GM18861 (cell line): Measurements from ENCODE around the gene SRRM1.
"Not testable (repeated sequence)": the region's sequence is repeated elsewhere in the genome, so short reads cannot be mapped to it uniquely, and the experiment has no call there.

Experiments used
- ATAC-seq: cut with Tn5 transposase; IDR thresholded peaks from one replicate; pipeline ENCODE4 v1.9.1; 2021; ENCODE audit not compliant: unreplicated experiment

Gene SRRM1

DNA sequence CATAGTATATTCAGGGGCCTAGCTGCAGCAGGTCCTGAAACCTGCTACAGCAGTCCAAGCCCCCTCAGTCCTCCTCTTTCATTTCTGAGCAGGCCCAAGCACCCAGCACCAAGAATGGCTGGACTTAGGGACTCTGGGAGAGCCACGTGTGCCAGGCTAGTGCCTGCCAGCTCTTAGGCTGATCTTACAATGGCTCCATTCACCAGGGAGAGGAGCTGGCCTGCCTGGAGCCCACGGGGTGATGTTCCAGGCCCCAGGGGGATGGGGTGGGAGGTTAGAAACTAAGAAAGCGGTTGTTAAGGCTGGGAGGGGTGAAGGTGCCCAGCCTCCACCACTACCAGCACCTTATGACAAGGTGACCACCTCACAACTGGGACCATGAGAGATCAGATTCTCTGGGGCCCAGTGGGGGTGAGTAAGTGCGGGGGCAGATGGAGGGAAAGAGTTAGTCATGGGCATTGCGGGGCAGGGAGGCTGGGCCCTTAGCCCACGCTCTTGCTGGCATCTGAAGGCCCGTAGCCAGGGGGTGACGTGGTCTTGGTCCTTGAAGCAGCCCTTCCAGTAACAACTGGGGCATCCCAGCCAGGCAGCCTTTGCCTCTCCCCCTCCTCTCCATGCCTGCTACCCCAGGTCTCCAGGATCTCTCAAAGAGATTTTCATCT is 71.9 kb downstream of the SRRM1 start:
- ATAC-seq = no peak

DNA sequence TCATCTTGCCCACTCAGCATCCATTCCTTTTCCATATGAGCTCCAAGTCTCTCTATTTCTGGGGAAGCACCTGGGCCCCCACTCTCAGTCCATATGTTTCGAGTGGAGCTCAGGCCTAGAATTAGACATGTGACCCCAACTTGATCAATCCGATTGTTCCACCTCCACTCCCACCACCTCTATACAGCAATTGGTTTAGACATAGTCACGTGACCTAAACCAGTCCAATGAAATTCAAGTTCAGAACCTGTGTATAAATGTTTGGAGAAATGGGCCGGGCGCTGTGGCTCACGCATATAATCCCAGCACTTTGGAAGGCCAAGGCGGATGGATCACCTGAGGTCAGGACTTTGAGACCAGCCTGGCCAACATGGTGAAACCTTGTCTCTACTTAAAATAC is 72.6 kb downstream of the SRRM1 start:
- no peak for ATAC-seq

- no peak for ATAC-seq
These were observed 75.0 kb downstream of the SRRM1 start for GRCh38 chr1:24717887-24718650.

- no peak for ATAC-seq
These were observed 77.0 kb downstream of the SRRM1 start for GRCh38 chr1:24720152-24720551.

- ATAC-seq = no peak
These were observed 78.4 kb downstream of the SRRM1 start for GRCh38 chr1:24721533-24721932.

GRCh38 chr1:24722073-24723035 is 79.3 kb downstream of the SRRM1 start:
- ATAC-seq = not testable (repeated sequence)
